Ovary (tissue), 9 donors: Measurements from ENCODE around the gene CAMK2N2. TPM values are rescaled to one million over a fixed set of nuclear protein-coding genes. Genes with fewer than 3 reads are reported as not detected.

Experiments used
- DNase-seq, 5 donors: peaks; one replicate each; pipeline ENCODE4 v3.0.0-alpha.2; 2019 to 2020
- H3K27ac ChIP-seq, 2 donors: fragments of 200-600 bp; one replicate each; pipeline versions ENCODE4 v1.5.1 to v1.8.0; 2019 to 2022
- H3K27me3 ChIP-seq: fragments of 200-600 bp; one replicate; pipeline ENCODE4 v1.8.0; 2022
- H3K36me3 ChIP-seq: fragments of 200-600 bp; sonication (generic); one replicate; pipeline ENCODE4 v1.5.1; 2019
- H3K4me1 ChIP-seq: one replicate; pipeline ENCODE4 v1.8.1; 2013; ENCODE audit warnings: mild to moderate bottlenecking, moderate library complexity; ENCODE audit not compliant: insufficient read depth
- H3K4me3 ChIP-seq: fragments of 200-600 bp; sonication (generic); one replicate; pipeline ENCODE4 v1.5.1; 2017
- H3K9me3 ChIP-seq, 2 donors: fragments of 200-600 bp in 1 of 2; sonication (generic) in 1 of 2; one replicate each; pipeline versions ENCODE4 v1.5.1 to v1.8.1; 2013 to 2019; ENCODE audit warnings: mild to moderate bottlenecking in 1 of 2, moderate library complexity in 1 of 2
- CTCF ChIP-seq, 3 donors: fragments of 450-650 bp in 2 of 3; fragments of 200-600 bp in 1 of 3; IDR thresholded peaks; one replicate each; pipeline versions ENCODE4 v1.5.1 to v1.8.0; 2016 to 2022; ENCODE audit warnings: antibody characterized with exemption in 3 of 3, mild to moderate bottlenecking in 1 of 3
- EP300 ChIP-seq: sonication (generic); formaldehyde crosslinking; IDR thresholded peaks from one replicate; pipeline ENCODE4 v1.6.1; 2017; ENCODE audit warnings: antibody characterized with exemption
- POLR2A ChIP-seq: fragments of 450-650 bp; IDR thresholded peaks from one replicate; pipeline ENCODE4 v1.6.1; 2017; ENCODE audit warnings: antibody characterized with exemption, mild to moderate bottlenecking, moderate library complexity
- WGBS, 3 donors: extraction: QIAGEN DNeasy Blood & Tissue Kit in 1 of 3; methylation state at CpG; one replicate each; pipeline versions ENCODE4 v1.1.5 to v1.1.7; 2013 to 2017; 5-methylcytosine and 5-hydroxymethylcytosine counted together
- intact Hi-C, 4 donors: fragments of 100-400 bp; cut with DNase I; formaldehyde crosslinking; loops; one replicate each; pipeline versions ENCODE4 v1.11.0 to v1.15.1; 2022 to 2023
- polyA plus RNA-seq, 2 donors: library from polyadenylated mRNA; stranded (reverse); fragments of 200-250 nt in 1 of 2; fragments of 350-450 nt in 1 of 2; fragmentation: Illumina TruSeq in 1 of 2; extraction: RNeasy Lipid Tissue Mini Kit (QIAGEN cat#74804) in 1 of 2; gene quantifications; one replicate each; pipeline ENCODE4 v1.2.3, GENCODE V29; 2013 to 2014
- total RNA-seq, 7 donors: library from RNA; depleted of rRNA in 2 of 7; stranded (reverse); fragments of >200 nt in 2 of 7; fragmentation: NEBNext Ultra II Directional in 3 of 7; extraction: Animal tissue kit (Norgen Biotek cat#: 25700) in 3 of 7; gene quantifications; one replicate each; pipeline versions ENCODE4 v1.1.0 to v1.2.4, GENCODE V29; 2016 to 2023
- donor health status: DM: no; HTN: no; CAD: no; lungs with moderate emphysema.
- donor health status: DM: no; HTN: no; CAD: no.
- donor health status: Bipolar disorder and iron deficiency.
- donor health status: DM: yes; HTN: yes; CAD: no.
- donor health status: DM: no; HTN: no; CAD: no.
- donor health status: DM: yes; HTN: yes; CAD: no.

CAMK2N2 gene
- total and polyA plus RNA-seq, 9 donors, result 0.08 to 0.26 (median 0.18) TPM; not detected in 5

- H3K4me3 ChIP-seq, result no peak overlapping the region
- intact Hi-C loops, result loop anchor here in 1 of 4 donors (10.0 kb wide), 1 partner anchor 49 kb away; no protein-coding TSS in a partner anchor
- TF ChIP-seq CTCF (IDR thresholded peaks at IDR 0.05) (peak in 1 of 3 donors; percentile 6), POLR2A (no peak)
- H3K9me3 ChIP-seq, result no peaks in the 10 kb centered on the region
- no peaks in the 10 kb centered on the region for H3K4me1 ChIP-seq
- no peak overlapping the region for H3K27ac ChIP-seq
- H3K36me3 ChIP-seq, result no peaks in the 10 kb centered on the region
- DNase-seq, result no peak
- H3K27me3 ChIP-seq, result no peaks in the 10 kb centered on the region
- WGBS, 3 donors, result 24 to 36% (median 25%) methylated on average over 1 of the region's 1 CpG
These were observed 44.2 kb upstream of the CAMK2N2 start for GRCh38 chr3:184305577-184305976.

GRCh38 chr3:184300378-184300720, 39.0 kb upstream of the CAMK2N2 start:
- no peaks in the 10 kb centered on the region for H3K36me3 ChIP-seq
- WGBS, 3 donors, result 59 to 78% (median 68%) methylated on average over 3 of the region's 3 CpGs
- peaks cover 4% of the 10 kb centered on the region for H3K4me1 ChIP-seq
- no peak overlapping the region for H3K4me3 ChIP-seq
- no peak for DNase-seq
- intact Hi-C loops, result loop anchor here in 1 of 4 donors (10.0 kb wide), 1 partner anchor 54 kb away; no protein-coding TSS in a partner anchor
- no peak overlapping the region for H3K27ac ChIP-seq
- no peak for TF ChIP-seq CTCF (IDR thresholded peaks at IDR 0.05)
- no peak for TF ChIP-seq EP300
- TF ChIP-seq POLR2A, result no peak
- H3K9me3 ChIP-seq, result no peaks in the 10 kb centered on the region
- no peaks in the 10 kb centered on the region for H3K27me3 ChIP-seq

GRCh38 chr3:184299488-184300377, 38.4 kb upstream of the CAMK2N2 start:
- Histone ChIP-seq H3K9me3 (no peaks in the 10 kb centered on the region), H3K36me3 (no peaks in the 10 kb centered on the region), H3K4me3 (peak overlapping the region; percentile 79), H3K4me1 (peaks cover 4% of the 10 kb centered on the region), H3K27me3 (no peaks in the 10 kb centered on the region), H3K27ac (peak overlapping the region in 1 of 2 donors; percentile 24)
- 13 to 15% (median 14%) methylated on average over 29 of the region's 29 CpGs for WGBS, 3 donors
- no peak for DNase-seq
- TF ChIP-seq EP300, result no peak
- TF ChIP-seq CTCF (IDR thresholded peaks at IDR 0.05), result no peak
- TF ChIP-seq POLR2A, result no peak
- intact Hi-C loops, result loop anchor here in 1 of 4 donors (10.0 kb wide), 2 partner anchors 55 to 215 kb away; no protein-coding TSS in a partner anchor

GRCh38 chr3:184298759-184299487, 37.6 kb upstream of the CAMK2N2 start, which contains the start of gene PSMD2:
TSS of gene PSMD2 (plus strand) at chr3:184299241. CDS start at chr3:184299267, 26 bp downstream.
- Histone ChIP-seq H3K36me3 (no peaks in the 10 kb centered on the region), H3K9me3 (no peaks in the 10 kb centered on the region), H3K27ac (peak within 1 kb of the TSS; percentile 24 to 58), H3K27me3 (no peaks in the 10 kb centered on the region), H3K4me1 (peaks cover 4% of the 10 kb centered on the region), H3K4me3 (peak within 1 kb of the TSS; percentile 79)
- 0 to 1% (median 0%) methylated on average over 70 to 78 of the region's 78 CpGs for WGBS, 3 donors
- intact Hi-C loops, result loop anchor here in 1 of 4 donors (10.0 kb wide), 1 partner anchor 216 kb away; no protein-coding TSS in a partner anchor
- peak; percentile 98 to 99 (median 99) for DNase-seq
- TF ChIP-seq EP300, result peak; percentile 14
- peak in 1 of 3 donors; percentile 15 for TF ChIP-seq CTCF (IDR thresholded peaks at IDR 0.05)
- peak; percentile 75 for TF ChIP-seq POLR2A
